ENCODE measurements around the gene ZNF24. TPM values are rescaled to one million over a fixed set of nuclear protein-coding genes. Genes with fewer than 3 reads are reported as not detected.

ZNF24 gene
- total and polyA plus RNA-seq, 11 donors: 11.5 to 53.3 (median 45.1) TPM

GRCh38 chr18:35322486-35323458, 21.4 kb downstream of the ZNF24 start:
- no peak overlapping the region for H3K27ac ChIP-seq
- 74 to 84% (median 78%) methylated on average over 3 of the region's 3 CpGs for WGBS, 4 donors
- no peak overlapping the region for H3K4me3 ChIP-seq
- ATAC-seq (no peak), DNase-seq (no peak)
- no peaks in the 10 kb centered on the region for H3K36me3 ChIP-seq
- peaks cover 0 to 5% (median 0%) of the 10 kb centered on the region in 12 donors for H3K9me3 ChIP-seq
- no peaks in the 10 kb centered on the region for H3K27me3 ChIP-seq
- H3K4me1 ChIP-seq: no peaks in the 10 kb centered on the region
- intact Hi-C loops (cut with DNase I): no loop called here
- no peak for TF ChIP-seq POLR2A (IDR thresholded peaks at IDR 0.05)
- no peak for TF ChIP-seq CTCF (IDR thresholded peaks at IDR 0.05)

GRCh38 chr18:35311496-35311895, 32.7 kb downstream of the ZNF24 start:
- intact Hi-C loops (cut with DNase I): loop anchor here in 1 of 10 donors (10.0 kb wide), 1 partner anchor 63 kb away; the partner anchor contains the start of gene ZNF396
- Histone ChIP-seq H3K27ac (no peak overlapping the region), H3K4me1 (peaks cover 0 to 10% (median 0%) of the 10 kb centered on the region in 12 donors), H3K9me3 (peaks cover 3 to 97% (median 51%) of the 10 kb centered on the region in 12 donors), H3K36me3 (peaks cover 8 to 20% (median 13%) of the 10 kb centered on the region in 9 donors), H3K4me3 (no peak overlapping the region), H3K27me3 (no peaks in the 10 kb centered on the region)
- 27 to 39% (median 31%) methylated on average over 2 of the region's 2 CpGs for WGBS, 4 donors
- no peak for DNase-seq
- TF ChIP-seq POLR2A (IDR thresholded peaks at IDR 0.05) (no peak), CTCF (IDR thresholded peaks at IDR 0.05) (no peak)
- no peak for ATAC-seq

GRCh38 chr18:35306588-35307250, 37.5 kb downstream of the ZNF24 start:
- H3K9me3 ChIP-seq: peaks cover 4 to 100% (median 80%) of the 10 kb centered on the region in 12 donors
- intact Hi-C loops (cut with DNase I): loop anchor here in 1 of 10 donors (10.0 kb wide), 1 partner anchor 62 kb away; the partner anchor contains the start of gene ZNF397
- H3K27me3 ChIP-seq: no peaks in the 10 kb centered on the region
- H3K27ac ChIP-seq: no peak overlapping the region
- 94 to 99% (median 98%) methylated on average over 5 of the region's 5 CpGs for WGBS, 4 donors
- DNase-seq (no peak), ATAC-seq (no peak)
- peaks cover 10 to 63% (median 22%) of the 10 kb centered on the region in 9 donors for H3K36me3 ChIP-seq
- no peak overlapping the region for H3K4me3 ChIP-seq
- H3K4me1 ChIP-seq: peaks cover 0 to 4% (median 0%) of the 10 kb centered on the region in 12 donors
- TF ChIP-seq POLR2A (IDR thresholded peaks at IDR 0.05): no peak
- TF ChIP-seq CTCF (IDR thresholded peaks at IDR 0.05): no peak
